GM10266 (cell line): ENCODE measurements around the gene PRKN.

Source experiments
- DNase-seq: peaks from one replicate; pipeline ENCODE4 v3.0.0; 2012; ENCODE audit errors: extremely low spot score
- CTCF ChIP-seq: IDR thresholded peaks from 2 replicates; pipeline ENCODE4 v1.5.1; 2012; ENCODE audit warnings: mild to moderate bottlenecking, low read depth; ENCODE audit not compliant: control insufficient read depth, insufficient read depth; ENCODE audit errors: missing control alignments

The PRKN gene

GRCh38 chr6:161543684-161544309 is 1183.8 kb downstream of the PRKN start:
- DNase-seq: no peak
- TF ChIP-seq CTCF: no peak

- no peak for TF ChIP-seq CTCF
- no peak for DNase-seq
Observed at GRCh38 chr6:161542346-161542980, 1185.1 kb downstream of the PRKN start.

GRCh38 chr6:161540532-161540931 is 1187.0 kb downstream of the PRKN start:
- no peak for DNase-seq
- TF ChIP-seq CTCF: no peak

GRCh38 chr6:161536224-161536630 is 1191.3 kb downstream of the PRKN start:
- DNase-seq: no peak
- no peak for TF ChIP-seq CTCF

- no peak for TF ChIP-seq CTCF
- no peak for DNase-seq
Observed at GRCh38 chr6:161534264-161534873, 1193.2 kb downstream of the PRKN start.

- no peak for DNase-seq
- TF ChIP-seq CTCF: no peak
Observed at GRCh38 chr6:161533266-161533665, 1194.3 kb downstream of the PRKN start.

GRCh38 chr6:161532536-161532935 is 1195.0 kb downstream of the PRKN start:
- DNase-seq: no peak
- TF ChIP-seq CTCF: no peak
